ENCODE results near the gene STAT6.

GRCh38 chr12:57092876-57093414 is 18.2 kb downstream of the STAT6 start:
- TF ChIP-seq CTCF (IDR thresholded peaks at IDR 0.05; ENCODE audit: insufficient read depth, low read depth, low read length), result no peak
- no peak for TF ChIP-seq EZH2 (IDR thresholded peaks at IDR 0.05; ENCODE audit: insufficient read depth, low read length)

Data from astrocyte (in vitro differentiated cells and primary cell).